Transverse colon (tissue), 4 donors: ENCODE results near the gene CPLX1.

Experiments
- CTCF ChIP-seq, 5 experiments: fragments of 200-600 bp in 3 of 5; fragments of 450-650 bp in 2 of 5; sonication (generic) in 3 of 5; IDR thresholded peaks; 1 replicate in 2 of 5; 2 replicates in 3 of 5; pipeline ENCODE4 v1.5.1; 2016 to 2017; ENCODE audit warnings: antibody characterized with exemption in 5 of 5, inconsistent platforms in 3 of 5, mild to moderate bottlenecking in 2 of 5, moderate library complexity in 1 of 5
- EP300 ChIP-seq: sonication (generic); formaldehyde crosslinking; IDR thresholded peaks from one replicate; pipeline ENCODE4 v1.6.1; 2017; ENCODE audit warnings: antibody characterized with exemption, low read depth
- POLR2A ChIP-seq: fragments of 450-650 bp; IDR thresholded peaks from one replicate; pipeline ENCODE4 v1.6.1; 2016; ENCODE audit warnings: antibody characterized with exemption, mild to moderate bottlenecking, moderate library complexity
- POLR2AphosphoS5 ChIP-seq, 3 donors: sonication (generic); formaldehyde crosslinking; IDR thresholded peaks; one replicate each; pipeline ENCODE4 v1.6.1; 2016; ENCODE audit warnings: antibody characterized with exemption in 3 of 3

- TF ChIP-seq CTCF (IDR thresholded peaks at IDR 0.05) (no peak), POLR2A (no peak), POLR2AphosphoS5 (IDR thresholded peaks at IDR 0.05) (no peak), EP300 (no peak)
Measured at GRCh38 chr4:823176-823760, 2.7 kb downstream of the CPLX1 start.
